GM03348 (cell line): Measurements from ENCODE around the gene CEACAM16.

Experiments used
- DNase-seq: peaks from one replicate; pipeline ENCODE4 v3.0.0; 2012; ENCODE audit warnings: low spot score

Gene CEACAM16

DNA sequence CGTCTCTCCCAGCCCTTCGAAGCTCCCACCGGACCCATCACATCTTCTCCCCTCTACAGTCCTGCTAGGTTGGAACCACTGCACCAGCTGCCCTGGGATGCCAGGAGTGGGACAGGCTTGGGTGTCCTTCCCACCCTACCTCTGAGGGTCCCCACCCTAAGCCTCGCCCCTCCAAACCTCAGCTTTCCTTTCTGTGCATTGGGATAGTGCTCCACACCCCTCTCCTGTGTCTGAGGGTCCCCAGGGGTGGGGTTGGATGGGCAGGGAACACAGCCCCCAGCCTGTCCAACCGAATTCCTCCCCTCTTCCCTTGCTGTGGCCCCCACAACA lies 47.6 kb downstream of the CEACAM16 start:
- DNase-seq: no peak

DNA sequence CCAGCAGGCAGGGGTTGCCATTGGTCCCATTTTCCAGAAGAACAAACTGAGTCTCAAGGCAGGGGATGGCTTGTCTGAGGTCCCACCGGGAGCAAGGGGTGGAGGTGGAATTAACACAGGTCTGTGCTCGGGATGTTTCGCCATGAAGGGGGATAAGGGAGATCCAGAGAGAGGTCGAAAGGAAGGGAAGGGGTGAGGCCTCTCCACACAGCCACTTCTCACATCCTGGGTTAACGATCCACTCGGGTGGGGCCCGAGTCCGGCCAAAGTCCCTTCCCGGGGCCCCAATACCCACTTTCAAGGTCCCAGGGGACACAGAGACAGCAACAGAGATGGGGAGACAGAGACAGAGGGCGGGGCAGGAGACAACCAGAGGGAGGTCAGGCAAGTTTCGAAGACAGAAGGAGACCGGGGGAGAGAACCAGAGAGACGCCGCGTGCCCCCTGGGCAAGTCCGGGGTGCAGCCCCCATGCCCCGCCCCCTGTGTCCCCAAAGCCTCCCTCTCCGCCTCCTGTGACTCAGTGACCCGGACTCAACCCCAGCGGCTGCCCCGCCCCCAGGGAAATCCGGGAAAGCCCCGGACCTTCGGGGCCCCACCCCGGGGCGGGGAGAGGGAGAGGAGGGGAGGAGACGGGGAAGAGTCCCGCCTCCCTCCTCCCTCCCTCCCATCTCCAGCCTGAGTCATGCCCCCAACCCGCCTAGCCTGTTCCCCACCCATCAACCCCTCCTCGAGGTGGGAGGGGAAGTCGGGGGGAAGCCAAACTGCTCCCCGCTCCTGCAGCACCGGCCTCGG lies 48.2 kb downstream of the CEACAM16 start:
- DNase-seq: peak; percentile 97

DNA sequence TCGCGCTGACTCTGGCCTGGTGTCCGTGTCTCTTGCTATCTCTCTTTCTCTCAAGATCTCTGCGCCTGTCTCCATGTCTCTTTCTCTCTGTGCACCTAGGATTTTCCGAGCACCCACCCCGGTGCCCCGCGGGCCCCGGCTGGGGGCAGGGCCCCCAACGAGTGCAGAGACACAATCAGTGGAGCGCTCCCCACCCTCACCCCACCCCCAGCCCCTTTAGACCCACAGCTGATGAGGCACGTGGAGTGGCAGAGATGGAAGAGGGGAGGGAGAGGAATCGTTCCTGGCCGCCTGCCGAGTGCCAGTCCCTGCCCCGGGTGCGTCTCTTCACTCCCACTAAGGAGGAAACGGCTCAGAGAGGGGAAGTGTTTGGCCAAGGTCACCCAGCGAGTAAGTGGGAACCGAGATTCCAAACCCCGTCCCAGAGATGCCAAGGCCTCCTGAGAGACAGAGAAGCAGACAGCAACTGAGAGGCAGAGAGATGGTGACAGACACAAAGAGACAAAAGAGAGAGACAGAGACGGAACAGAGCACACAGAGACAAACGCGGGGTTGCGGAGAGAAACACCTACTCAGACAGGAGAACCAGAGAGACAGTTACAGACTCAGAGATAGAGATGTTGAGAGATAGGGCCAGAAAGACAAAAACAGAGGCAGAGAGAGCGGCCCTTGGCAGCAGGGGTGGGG lies 48.9 kb downstream of the CEACAM16 start:
- peak; percentile 64 for DNase-seq

DNA sequence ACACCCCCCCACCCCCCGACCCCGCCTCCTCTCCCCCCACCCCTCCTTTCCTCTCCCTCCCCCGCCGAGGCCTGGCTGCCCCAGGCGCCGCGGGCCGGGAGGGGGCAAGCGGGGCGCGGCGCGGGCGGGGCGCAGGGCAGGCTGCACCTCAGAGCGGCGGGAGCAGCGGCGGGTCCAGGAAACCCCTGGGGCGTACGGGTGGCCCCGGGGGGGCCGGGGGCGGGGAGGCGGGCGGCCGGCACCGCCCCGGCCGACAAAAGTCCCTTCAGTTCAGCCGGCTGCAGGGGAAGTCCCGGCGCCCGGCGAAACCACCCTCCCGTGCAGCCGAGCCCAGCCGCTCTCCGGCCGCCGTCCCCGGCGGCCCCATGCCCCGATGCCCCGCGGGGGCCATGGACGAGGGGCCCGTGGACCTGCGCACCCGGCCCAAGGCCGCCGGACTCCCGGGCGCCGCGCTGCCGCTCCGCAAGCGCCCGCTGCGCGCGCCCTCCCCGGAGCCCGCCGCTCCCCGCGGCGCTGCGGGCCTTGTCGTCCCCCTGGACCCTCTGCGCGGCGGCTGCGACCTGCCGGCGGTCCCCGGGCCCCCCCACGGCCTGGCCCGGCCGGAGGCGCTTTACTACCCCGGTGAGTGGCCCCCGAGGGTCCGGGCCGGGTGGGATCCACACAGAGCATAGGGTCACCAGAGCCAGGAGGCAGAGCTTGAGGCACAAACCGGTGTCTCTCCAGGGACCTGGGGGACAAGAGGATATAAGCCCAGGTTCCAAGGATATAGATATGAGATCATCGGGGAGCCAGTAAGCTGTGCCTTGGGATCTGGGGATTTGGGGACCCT lies 49.7 kb downstream of the CEACAM16 start, which contains the start of gene BCL3:
Gene BCL3, plus strand, starts transcription at position 283 of the 829 bp plus-strand sequence. Its CDS starts 83 bp downstream, at position 366.
- DNase-seq: peak; percentile 87

DNA sequence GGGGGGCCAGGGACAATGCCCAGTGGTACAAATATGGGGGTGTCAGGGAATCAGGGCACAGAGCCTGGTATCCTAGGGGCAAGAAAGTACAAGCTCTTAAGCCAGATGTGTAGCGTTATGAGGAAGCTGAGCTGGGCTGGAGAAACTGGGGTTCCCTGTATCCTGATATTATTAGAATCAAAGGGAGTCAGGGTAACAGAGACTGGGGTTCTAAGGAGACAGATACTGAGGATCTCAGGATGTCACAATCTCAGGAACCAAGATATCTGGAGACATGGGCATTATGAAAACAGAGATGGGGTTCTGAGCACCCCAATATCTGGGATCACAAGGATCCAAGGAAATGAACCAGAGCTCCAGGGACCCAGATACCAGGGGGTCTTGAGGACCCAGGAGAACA lies 50.3 kb downstream of the CEACAM16 start:
- no peak for DNase-seq

DNA sequence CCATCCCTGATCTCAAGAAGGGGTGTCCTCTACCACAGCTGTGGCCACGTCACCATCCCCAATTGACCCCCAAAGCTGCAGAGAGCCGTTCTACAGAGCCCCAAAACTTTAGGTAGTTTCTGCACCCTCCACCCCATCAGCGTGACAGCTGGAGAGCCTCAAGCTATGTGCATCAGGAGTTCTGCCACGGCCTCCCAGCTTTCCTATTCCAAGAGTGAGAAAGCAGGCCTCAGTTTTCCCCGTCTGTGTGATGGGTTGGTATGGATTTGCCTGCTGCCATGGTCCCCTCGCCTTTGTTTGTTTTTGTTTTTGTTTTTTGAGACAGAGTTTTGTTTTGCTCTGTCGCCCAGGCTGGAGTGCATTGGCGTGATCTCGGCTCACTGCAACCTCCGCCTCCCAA lies 51.0 kb downstream of the CEACAM16 start:
- DNase-seq: no peak

DNA sequence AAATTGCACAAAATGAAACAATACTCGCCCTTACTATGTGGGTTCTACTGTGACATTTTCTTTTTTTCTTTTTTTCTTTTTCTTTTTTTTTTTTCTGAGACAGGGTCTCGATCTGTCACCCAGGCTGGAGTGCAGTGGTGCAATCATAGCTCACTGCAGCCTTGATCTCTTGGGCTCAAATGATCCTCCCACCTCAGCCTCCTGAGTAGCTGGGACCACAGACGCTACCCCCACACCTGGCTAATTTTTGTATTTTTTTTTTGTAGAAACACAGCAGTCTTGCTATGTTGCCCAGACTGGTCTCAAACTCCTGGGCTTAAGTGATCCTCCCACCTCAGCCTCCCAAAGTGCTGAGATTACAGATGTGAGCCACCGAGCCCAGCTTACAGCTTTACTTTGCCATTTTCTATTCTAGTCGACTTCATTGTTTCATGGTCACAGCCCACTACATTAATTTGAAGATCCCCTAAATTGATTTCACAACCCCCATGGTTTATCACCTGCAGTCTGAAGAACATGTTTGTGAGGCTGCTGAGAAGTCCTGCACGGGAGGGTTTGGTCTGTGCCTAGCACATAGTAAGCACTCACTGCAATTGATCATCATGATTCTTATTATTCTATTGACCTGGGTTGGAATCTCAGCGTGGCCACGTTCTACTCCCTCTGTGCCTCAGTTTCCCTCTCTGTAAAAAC lies 53.3 kb downstream of the CEACAM16 start:
- DNase-seq: no peak

DNA sequence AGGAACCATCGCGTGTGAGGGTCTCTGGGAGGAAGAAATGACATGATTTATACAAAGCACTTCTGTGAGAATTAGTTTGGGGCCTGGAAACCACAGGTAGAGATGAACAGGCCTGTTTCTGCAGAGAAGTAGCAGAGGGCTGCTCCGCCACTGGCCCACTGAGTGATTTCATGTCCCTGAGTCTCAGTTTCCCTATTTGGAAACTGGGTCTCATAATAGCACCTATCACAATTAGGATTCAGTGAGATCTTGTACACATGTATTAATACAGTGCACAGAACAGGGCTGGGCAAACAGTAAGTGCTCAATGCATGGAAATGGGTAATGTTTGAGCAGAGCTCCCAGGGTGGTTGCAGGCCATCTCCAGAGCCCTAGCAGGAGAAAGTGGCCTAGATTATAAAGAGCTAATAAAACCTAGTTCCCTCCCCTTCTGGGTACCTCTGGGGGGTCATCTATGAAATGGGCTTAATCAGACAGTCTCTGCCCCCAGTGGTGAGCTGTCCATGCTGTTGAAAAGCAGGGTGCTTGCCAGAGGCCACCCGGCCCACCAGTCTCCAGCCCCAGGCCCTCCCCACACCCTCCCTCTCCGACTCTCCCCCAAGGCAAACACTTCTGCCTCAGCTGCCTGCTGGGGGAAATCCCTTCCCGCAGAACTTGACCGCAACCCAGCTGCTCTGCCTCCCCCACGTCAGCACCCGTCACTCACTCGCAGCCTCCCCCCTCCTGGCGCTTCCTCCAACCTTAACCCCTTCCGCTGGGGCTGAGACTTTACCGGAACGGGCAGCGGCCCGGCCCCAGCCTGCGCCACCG lies 54.1 kb downstream of the CEACAM16 start:
- peak; percentile 91 for DNase-seq

DNA sequence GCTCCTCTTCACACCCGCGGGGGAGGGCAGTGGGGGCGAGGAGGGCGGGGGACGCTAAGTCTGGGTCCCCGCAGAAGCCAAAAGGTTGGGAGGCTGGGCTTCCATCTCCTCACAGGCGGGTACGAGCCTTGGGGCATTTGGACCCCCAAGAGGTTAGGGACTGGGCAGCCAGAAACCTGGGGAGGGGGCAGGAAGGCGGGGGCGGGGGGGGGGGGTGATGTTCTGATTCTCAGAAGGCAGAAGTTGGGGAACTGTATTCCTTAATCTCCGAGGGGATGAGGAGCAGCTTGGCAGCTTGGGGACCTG lies 54.6 kb downstream of the CEACAM16 start:
- no peak for DNase-seq

DNA sequence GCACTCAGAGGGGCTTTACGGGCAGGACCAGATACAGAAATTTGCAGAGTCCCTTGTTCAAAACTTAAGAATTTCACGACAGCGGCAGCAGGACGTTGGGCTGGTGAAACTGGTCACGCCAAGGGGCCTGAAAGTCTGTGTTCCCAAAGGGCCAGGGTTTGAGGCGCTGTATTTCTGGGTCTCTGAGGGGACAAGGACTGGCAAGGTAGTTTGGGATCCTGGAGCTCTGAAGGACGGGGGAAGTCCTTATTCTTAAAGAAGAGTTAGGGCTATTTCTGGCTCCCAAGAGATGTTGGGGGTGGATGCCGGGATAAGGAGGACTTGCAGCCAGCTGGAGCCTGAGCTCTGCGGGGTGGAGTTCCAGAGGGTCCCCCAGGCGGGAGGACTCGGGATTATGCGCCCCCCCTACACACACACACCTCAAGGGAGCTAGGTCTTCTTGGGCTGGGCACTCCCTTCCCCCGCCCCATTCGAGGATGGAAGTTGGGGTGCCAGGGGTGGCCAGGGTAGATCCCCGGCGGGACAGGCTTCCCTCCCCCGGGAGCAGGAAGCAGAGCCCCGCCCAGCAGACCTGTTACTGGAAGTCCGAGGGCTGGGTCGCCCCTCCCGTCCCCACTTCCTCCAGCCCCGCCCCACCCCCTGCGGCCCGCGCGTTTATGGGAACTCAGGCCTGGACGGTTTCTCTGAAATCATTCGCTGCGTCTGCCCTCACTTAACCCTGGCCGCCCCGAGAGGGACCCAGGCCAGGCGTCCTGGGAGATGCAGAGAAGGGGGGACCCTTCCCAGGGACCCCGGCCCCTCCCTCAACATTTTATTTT lies 55.2 kb downstream of the CEACAM16 start:
- peak; percentile 92 for DNase-seq

DNA sequence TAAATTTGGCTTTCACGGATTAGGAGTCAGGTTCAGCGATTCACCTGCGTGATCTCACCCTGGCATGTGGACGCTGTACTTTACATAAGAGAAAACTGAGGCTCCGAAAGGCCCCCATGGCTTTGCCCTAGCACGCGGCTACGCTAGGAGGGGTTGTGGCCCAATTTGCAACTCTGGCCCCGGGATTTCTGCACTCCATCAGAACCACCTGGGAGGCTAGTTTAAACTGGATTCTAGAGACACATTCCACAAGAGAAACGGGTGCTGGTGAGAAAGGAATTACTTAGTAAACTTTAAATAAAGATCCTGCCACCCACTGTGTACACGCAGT lies 55.8 kb downstream of the CEACAM16 start:
- no peak for DNase-seq

DNA sequence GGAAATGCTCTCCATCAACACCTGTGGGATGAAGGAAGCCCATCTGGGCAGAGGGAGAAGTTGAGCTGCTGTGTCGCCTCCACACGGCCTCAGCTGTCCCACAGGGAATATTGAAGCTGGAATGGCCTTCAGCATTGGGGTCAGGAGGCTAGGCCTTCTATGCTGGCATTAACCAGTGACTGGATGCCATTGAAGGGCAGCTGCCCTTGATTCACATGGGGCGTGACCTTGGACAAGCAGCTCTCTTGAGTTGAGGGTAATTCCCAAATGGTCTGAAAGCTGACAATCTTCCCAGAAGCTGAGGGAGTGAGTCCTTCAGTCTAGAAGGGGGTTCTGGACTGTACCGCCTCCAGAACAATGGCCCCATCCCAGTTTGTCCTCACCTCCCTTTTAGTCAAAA lies 56.3 kb downstream of the CEACAM16 start:
- DNase-seq: no peak

DNA sequence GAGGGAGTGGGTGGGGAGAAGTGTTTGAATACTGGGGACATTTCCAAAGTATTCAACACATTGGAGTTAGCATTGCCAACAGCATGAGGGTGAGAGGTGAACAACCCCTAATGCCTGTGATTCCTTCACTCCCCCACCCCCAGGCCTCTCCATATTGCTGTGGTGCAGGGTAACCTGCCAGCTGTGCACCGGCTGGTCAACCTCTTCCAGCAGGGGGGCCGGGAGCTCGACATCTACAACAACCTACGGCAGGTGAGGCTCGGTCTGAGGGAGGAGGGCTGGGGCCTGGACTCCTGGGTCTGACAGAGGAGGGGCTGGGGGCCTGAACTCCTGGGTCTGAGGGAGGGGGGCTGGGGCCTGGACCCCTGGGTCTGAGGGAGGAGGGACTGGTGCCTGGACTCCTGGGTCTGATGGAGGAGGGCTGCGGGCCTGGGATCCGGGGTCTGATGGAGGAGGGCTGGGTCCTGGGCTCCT lies 57.2 kb downstream of the CEACAM16 start:
- DNase-seq: no peak

DNA sequence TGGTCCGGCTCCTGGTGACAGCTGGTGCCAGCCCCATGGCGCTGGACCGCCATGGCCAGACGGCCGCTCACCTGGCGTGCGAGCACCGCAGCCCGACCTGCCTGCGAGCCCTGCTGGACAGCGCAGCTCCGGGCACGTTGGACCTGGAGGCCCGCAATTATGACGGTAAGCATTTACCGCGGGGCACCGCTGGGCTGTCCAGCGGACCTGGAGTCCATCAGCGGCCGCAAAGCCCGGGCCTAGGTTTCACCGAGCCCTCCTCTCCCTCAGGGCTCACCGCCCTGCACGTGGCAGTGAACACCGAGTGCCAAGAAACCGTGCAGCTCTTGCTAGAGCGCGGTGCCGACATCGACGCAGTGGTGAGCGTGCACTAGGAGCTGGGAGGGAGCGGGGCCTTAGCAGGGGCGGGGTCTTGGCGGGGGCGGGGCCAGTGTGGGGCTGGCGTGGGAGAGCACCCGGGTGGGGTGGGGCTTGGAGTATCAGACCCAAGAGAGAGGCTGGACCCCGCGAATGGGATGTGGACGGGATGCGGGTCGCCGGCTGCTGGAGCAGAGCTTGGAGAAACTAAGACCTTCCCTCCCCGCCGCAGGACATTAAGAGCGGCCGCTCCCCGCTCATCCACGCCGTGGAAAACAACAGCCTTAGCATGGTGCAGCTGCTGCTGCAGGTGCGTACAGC lies 58.2 kb downstream of the CEACAM16 start:
- DNase-seq: no peak

DNA sequence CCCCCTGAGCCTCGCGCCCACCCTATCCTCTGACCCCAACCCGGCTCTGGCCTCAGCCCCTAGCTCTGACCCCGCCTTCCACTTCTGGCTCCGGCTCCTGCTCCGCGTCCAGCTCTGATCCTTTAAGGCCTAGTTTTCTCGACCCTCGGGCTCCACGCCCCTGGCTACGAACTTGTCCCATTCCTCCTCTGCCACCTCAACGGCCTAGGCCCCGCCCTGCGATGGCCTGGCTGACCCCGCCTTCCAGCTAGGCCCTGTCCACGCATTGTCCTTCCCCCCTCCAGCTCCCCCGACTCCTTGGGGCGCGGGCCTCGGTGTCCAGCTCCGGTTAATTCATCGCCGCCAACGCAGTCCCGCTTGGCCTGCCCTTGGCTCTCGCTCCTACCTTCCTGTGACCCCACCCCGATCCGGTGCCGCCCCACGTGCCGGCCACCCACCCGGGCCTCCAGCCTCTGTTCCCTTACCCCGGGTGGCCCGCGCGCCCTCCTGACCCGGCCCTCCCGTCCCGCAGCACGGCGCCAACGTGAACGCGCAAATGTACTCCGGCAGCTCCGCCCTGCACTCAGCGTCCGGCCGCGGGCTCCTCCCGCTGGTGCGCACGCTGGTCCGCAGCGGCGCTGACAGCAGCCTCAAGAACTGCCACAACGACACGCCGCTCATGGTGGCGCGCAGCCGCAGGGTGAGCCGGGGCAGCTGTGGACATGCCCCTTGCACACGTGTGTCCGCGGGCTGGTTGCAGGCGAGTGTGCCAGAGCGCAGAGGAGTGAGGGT lies 59.0 kb downstream of the CEACAM16 start:
- DNase-seq: no peak

DNA sequence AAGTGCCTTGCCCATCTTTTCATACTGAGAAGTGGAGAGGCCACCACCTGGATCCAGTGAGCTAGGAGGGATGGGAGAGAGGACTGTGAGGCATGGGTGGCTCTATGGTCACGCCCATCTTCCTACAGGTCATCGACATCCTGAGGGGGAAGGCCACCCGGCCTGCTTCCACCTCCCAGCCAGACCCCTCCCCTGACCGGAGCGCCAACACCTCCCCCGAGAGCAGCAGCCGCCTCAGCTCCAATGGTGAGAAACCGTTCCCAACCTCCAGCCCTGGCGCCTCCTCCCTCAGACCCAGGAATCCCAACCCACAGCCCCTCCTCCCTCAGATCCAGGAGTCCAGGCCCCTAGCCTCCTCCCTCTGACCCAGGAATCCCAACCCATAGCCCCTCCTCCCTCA lies 59.6 kb downstream of the CEACAM16 start:
- DNase-seq: no peak

DNA sequence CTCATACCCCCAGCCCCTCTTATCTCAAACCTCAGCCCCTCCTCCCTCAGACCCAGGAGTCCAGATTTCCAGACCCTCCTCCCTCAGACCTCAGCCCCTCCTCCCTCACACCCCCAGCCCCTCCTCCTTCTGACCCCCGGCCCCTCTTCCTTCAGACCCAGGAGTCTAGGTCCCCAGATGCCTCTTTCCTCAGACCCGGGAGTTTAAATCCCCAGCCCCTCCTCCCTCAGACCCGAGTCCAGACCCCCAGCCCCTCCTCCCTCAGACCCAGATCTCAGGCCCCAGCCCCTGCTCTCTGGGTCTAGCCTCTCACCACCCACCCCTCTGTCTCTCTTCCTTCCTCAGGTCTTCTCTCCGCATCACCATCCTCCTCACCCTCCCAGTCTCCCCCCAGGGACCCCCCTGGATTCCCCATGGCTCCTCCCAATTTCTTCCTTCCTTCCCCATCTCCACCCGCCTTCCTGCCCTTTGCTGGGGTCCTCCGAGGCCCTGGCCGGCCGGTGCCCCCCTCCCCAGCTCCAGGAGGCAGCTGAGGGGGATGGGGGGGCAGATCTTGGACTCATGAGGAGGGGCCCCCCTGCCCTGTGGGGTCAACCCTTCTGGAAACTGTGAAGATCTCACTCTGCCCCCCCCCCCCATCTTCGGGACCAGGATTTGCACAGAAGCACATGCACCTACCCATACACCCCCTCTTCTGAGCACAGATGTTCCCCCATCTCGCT lies 60.3 kb downstream of the CEACAM16 start:
- no peak for DNase-seq
